SH-SY5Y (cell line): ENCODE data around the gene VIPR2.

ENCODE experiments used
- GATA2 ChIP-seq: IDR thresholded peaks from 2 replicates; pipeline ENCODE4 v1.6.1; 2011; ENCODE audit warnings: mild to moderate bottlenecking, low read depth, low read length
- GATA3 ChIP-seq: IDR thresholded peaks from 2 replicates; pipeline ENCODE4 v1.6.1; 2011; ENCODE audit warnings: low read depth, mild to moderate bottlenecking, low read length, moderate library complexity

GRCh38 chr7:159094919-159095915 lies 49.5 kb downstream of the VIPR2 start:
- TF ChIP-seq GATA2 (no peak), GATA3 (no peak)
